NCI-H1436 (cell line): ENCODE measurements around the gene TBC1D7.

Experiments
- DNase-seq: peaks from one replicate; lab custom pipeline; 2025; lab: John Stamatoyannopoulos, UW

The TBC1D7 gene

GRCh38 chr6:13272131-13273046 is 55.9 kb downstream of the TBC1D7 start:
- no peak for DNase-seq

- DNase-seq, result no peak
These were observed 59.3 kb downstream of the TBC1D7 start for GRCh38 chr6:13268913-13269518.

GRCh38 chr6:13267142-13267651 is 61.1 kb downstream of the TBC1D7 start:
- DNase-seq, result no peak

GRCh38 chr6:13263669-13264068 is 64.7 kb downstream of the TBC1D7 start:
- DNase-seq, result no peak

GRCh38 chr6:13262302-13263230 is 65.8 kb downstream of the TBC1D7 start:
- no peak for DNase-seq

GRCh38 chr6:13261464-13261994 is 66.8 kb downstream of the TBC1D7 start:
- no peak for DNase-seq

- DNase-seq, result no peak
These were observed 67.5 kb downstream of the TBC1D7 start for GRCh38 chr6:13260831-13261230.

GRCh38 chr6:13260101-13260598 is 68.2 kb downstream of the TBC1D7 start:
- DNase-seq, result no peak

- no peak for DNase-seq
These were observed 68.9 kb downstream of the TBC1D7 start for GRCh38 chr6:13259393-13259792.

GRCh38 chr6:13256266-13257001 is 71.9 kb downstream of the TBC1D7 start:
- no peak for DNase-seq
